Endothelial cell of umbilical vein (primary cell): ENCODE measurements around the gene CHST14.

Experiments
- CTCF ChIP-seq, 2 donors: IDR thresholded peaks; 1 replicate in 1 of 2; 2 replicates in 1 of 2; pipeline ENCODE4 v1.5.1; 2011; ENCODE audit warnings: low read length in 2 of 2, mild to moderate bottlenecking in 2 of 2, moderate library complexity in 2 of 2, control low read depth in 1 of 2, inconsistent platforms in 1 of 2, low read depth in 1 of 2; ENCODE audit not compliant: insufficient read depth in 1 of 2; ENCODE audit errors: extremely low read depth in 1 of 2
- EZH2 ChIP-seq: IDR thresholded peaks from 2 replicates; pipeline ENCODE4 v1.6.1; 2012; ENCODE audit warnings: borderline replicate concordance, low read depth, mild to moderate bottlenecking, moderate library complexity, low read length, inconsistent platforms; ENCODE audit not compliant: severe bottlenecking
- FOS ChIP-seq: IDR thresholded peaks from 2 replicates; pipeline ENCODE4 v1.6.1; 2011; ENCODE audit warnings: mild to moderate bottlenecking, low read length, moderate library complexity, borderline replicate concordance; ENCODE audit not compliant: insufficient read depth
- GATA2 ChIP-seq: IDR thresholded peaks from 2 replicates; pipeline ENCODE4 v1.7.0; 2011; ENCODE audit warnings: low read depth, mild to moderate bottlenecking, moderate library complexity, mixed read lengths, low read length; ENCODE audit not compliant: insufficient read length, insufficient read depth
- JUN ChIP-seq: IDR thresholded peaks from 2 replicates; pipeline ENCODE4 v1.6.1; 2011; ENCODE audit warnings: borderline replicate concordance, low read depth; ENCODE audit not compliant: insufficient read length, insufficient read depth
- MAX ChIP-seq: IDR thresholded peaks from 2 replicates; pipeline ENCODE4 v1.6.1; 2011; ENCODE audit not compliant: insufficient read depth, insufficient read length
- MYC ChIP-seq: IDR thresholded peaks from one replicate; pipeline ENCODE4 v1.6.1; 2011; ENCODE audit warnings: mild to moderate bottlenecking, low read depth, low read length
- POLR2A ChIP-seq: IDR thresholded peaks from 2 replicates; pipeline ENCODE4 v1.6.1; 2012; ENCODE audit warnings: low read depth, mild to moderate bottlenecking, control low read depth, low read length
- POLR2AphosphoS5 ChIP-seq: IDR thresholded peaks from 2 replicates; pipeline ENCODE4 v1.6.1; 2012; ENCODE audit warnings: low read depth, mild to moderate bottlenecking, control low read depth, low read length, moderate library complexity; ENCODE audit not compliant: insufficient read depth

GRCh38 chr15:40449275-40449674, 21.5 kb upstream of the CHST14 start:
- TF ChIP-seq CTCF (IDR thresholded peaks at IDR 0.05; ENCODE audit: extremely low read depth in 1 of 2, insufficient read depth in 1 of 2, low read depth in 1 of 2, low read length in 2 of 2) (no peak), GATA2 (no peak), MAX (no peak), POLR2A (no peak), POLR2AphosphoS5 (no peak), EZH2 (no peak), JUN (no peak), FOS (no peak), MYC (no peak)
